ENCODE measurements around the gene UGT2A1.
"Not testable (repeated sequence)": the region's sequence is repeated elsewhere in the genome, so short reads cannot be mapped to it uniquely, and the experiment has no call there.

The UGT2A1 gene

GRCh38 chr4:69653147-69653546 lies at the start of gene UGT2A1:
UGT2A1 (minus strand) TSS chr4:69653247; CDS start chr4:69647644, 5,603 bp downstream.
- Mint-ChIP-seq H3K9me3 (peaks cover 2% of the 10 kb centered on the region), H3K27ac (no peak within 1 kb of the TSS), H3K27me3 (no peaks in the 10 kb centered on the region), H3K36me3 (no peaks in the 10 kb centered on the region), H3K4me3 (no peak within 1 kb of the TSS), H3K4me1 (no peaks in the 10 kb centered on the region)
- no peak for ATAC-seq

- no peaks in the 10 kb centered on the region for H3K27me3 Mint-ChIP-seq
- no peaks in the 10 kb centered on the region for H3K4me1 Mint-ChIP-seq
- H3K27ac Mint-ChIP-seq = no peak overlapping the region
- H3K9me3 Mint-ChIP-seq = no peaks in the 10 kb centered on the region
- ATAC-seq = no peak
- H3K4me3 Mint-ChIP-seq = no peak overlapping the region
- no peaks in the 10 kb centered on the region for H3K36me3 Mint-ChIP-seq
Observed at GRCh38 chr4:69702201-69702600, 49.2 kb upstream of the UGT2A1 start.

- no peaks in the 10 kb centered on the region for H3K4me1 Mint-ChIP-seq
- no peaks in the 10 kb centered on the region for H3K27me3 Mint-ChIP-seq
- H3K36me3 Mint-ChIP-seq = no peaks in the 10 kb centered on the region
- no peak for ATAC-seq
- H3K27ac Mint-ChIP-seq = no peak overlapping the region
- no peak overlapping the region for H3K4me3 Mint-ChIP-seq
- no peaks in the 10 kb centered on the region for H3K9me3 Mint-ChIP-seq
Observed at GRCh38 chr4:69701696-69702095, 48.6 kb upstream of the UGT2A1 start.

DNA sequence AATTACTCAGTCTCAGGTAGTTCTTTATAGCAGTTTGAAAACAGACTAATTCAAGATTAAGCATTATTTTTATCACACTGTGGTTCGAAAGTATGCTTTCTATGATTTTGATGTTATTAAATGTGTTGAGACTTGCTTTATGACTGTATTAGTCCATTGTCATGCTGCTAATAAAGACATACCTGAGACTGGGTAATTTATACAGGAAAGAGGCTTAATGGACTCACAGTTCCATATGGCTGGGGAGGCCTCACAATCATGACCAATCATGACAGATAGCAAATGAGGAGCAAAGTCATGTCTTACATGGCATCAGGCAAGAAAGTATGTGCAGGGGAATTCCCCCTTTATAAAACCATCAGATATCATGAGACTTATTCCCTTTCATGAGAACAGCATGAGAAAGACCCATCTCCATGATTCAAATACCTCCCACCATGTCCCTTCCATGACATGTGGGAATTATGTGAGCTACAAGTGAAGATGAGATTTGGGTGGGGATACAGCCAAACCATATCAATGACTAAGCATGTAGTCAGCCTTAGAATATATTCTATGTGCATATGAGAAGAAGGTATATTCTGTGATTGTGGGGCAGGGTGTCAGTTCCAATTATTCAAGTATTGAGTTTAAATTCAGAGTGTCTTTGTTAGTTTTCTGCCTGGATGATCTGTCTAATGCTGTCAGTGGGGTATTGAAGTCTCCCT lies 44.6 kb upstream of the UGT2A1 start:
- Mint-ChIP-seq H3K36me3 (no peaks in the 10 kb centered on the region), H3K4me3 (no peak overlapping the region), H3K27ac (no peak overlapping the region), H3K9me3 (peaks cover 2% of the 10 kb centered on the region), H3K27me3 (no peaks in the 10 kb centered on the region), H3K4me1 (no peaks in the 10 kb centered on the region)
- ATAC-seq = no peak

- Mint-ChIP-seq H3K36me3 (no peaks in the 10 kb centered on the region), H3K27me3 (no peaks in the 10 kb centered on the region), H3K4me1 (no peaks in the 10 kb centered on the region), H3K4me3 (no peak overlapping the region), H3K9me3 (peaks cover under 1% of the 10 kb centered on the region), H3K27ac (no peak overlapping the region)
- no peak for ATAC-seq
Observed at GRCh38 chr4:69689599-69689998, 36.6 kb upstream of the UGT2A1 start.

GRCh38 chr4:69684804-69685203 lies 31.8 kb upstream of the UGT2A1 start:
- no peak for ATAC-seq
- Mint-ChIP-seq H3K27me3 (no peaks in the 10 kb centered on the region), H3K4me3 (no peak overlapping the region), H3K9me3 (no peaks in the 10 kb centered on the region), H3K4me1 (no peaks in the 10 kb centered on the region), H3K27ac (no peak overlapping the region), H3K36me3 (no peaks in the 10 kb centered on the region)

DNA sequence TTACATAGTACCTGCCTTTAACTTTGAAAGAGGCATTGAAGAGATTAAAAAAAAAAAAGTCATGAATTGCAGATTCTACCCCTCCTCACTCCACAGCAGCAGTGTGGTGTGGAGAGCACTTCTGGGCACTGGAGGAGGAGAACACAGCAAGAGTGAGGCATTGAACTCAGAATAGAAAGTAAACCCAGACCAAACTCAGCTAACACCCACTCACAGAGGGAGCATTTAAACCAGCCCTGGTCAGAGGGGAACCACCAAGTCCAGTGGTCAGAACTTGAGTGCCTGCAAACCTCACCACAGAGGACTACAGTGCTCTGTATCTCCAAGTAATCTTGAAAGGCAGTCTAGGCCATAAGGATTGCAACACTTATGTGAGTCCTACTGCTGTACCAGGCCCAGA lies 15.6 kb upstream of the UGT2A1 start:
- peaks cover 3% of the 10 kb centered on the region for H3K9me3 Mint-ChIP-seq
- no peaks in the 10 kb centered on the region for H3K4me1 Mint-ChIP-seq
- ATAC-seq = peak; percentile 34
- no peaks in the 10 kb centered on the region for H3K36me3 Mint-ChIP-seq
- no peaks in the 10 kb centered on the region for H3K27me3 Mint-ChIP-seq
- H3K27ac Mint-ChIP-seq = no peak overlapping the region
- H3K4me3 Mint-ChIP-seq = no peak overlapping the region

DNA sequence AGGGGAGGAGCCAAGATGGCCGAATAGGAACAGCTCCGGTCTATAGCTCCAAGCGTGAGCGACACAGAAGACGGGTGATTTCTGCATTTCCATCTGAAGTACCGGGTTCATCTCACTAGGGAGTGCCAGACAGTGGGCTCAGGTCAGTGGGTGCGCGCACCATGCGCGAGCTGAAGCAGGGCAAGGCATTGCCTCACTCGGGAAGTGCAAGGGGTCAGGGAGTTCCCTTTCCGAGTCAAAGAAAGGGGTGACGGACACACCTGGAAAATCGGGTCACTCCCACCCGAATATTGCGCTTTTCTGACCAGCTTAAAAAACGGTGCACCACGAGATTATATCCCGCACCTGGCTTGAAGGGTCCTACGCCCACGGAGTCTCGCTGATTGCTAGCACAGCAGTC lies 11.0 kb upstream of the UGT2A1 start:
- H3K27ac Mint-ChIP-seq, H3K4me1 Mint-ChIP-seq, ATAC-seq, H3K4me3 Mint-ChIP-seq, H3K36me3 Mint-ChIP-seq, H3K9me3 Mint-ChIP-seq, H3K27me3 Mint-ChIP-seq: not testable (repeated sequence)

GRCh38 chr4:69661130-69661803 lies 8.2 kb upstream of the UGT2A1 start:
- H3K27me3 Mint-ChIP-seq, H3K36me3 Mint-ChIP-seq, H3K4me1 Mint-ChIP-seq, H3K4me3 Mint-ChIP-seq, H3K9me3 Mint-ChIP-seq, ATAC-seq, H3K27ac Mint-ChIP-seq: not testable (repeated sequence)

GRCh38 chr4:69658133-69658532 lies 5.1 kb upstream of the UGT2A1 start:
- Mint-ChIP-seq H3K9me3 (peaks cover 5% of the 10 kb centered on the region), H3K4me3 (no peak overlapping the region), H3K27ac (no peak overlapping the region), H3K36me3 (no peaks in the 10 kb centered on the region), H3K4me1 (no peaks in the 10 kb centered on the region), H3K27me3 (no peaks in the 10 kb centered on the region)
- no peak for ATAC-seq

GRCh38 chr4:69656653-69657158 lies 3.7 kb upstream of the UGT2A1 start:
- Mint-ChIP-seq H3K27ac (no peak overlapping the region), H3K9me3 (peaks cover 2% of the 10 kb centered on the region), H3K36me3 (no peaks in the 10 kb centered on the region), H3K4me3 (no peak overlapping the region), H3K27me3 (no peaks in the 10 kb centered on the region), H3K4me1 (no peaks in the 10 kb centered on the region)
- no peak for ATAC-seq

DNA sequence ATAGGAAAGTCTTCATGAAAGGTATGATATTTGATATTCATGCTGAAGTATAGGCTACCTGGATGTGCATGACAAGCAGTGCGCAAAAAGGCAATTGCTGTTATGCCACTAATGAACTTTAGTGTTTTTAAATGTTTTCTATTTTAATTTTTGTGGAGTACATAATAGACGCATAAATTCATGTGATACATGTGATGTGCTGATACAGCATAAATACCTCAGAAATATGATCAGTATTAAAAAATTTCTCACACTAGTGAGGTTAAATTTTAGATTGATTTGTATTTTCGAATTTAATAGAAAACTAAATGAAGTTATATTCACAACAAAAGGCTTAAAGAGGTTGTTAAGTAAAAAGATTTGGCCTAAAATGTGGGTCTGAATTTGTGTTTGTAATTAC lies 2.2 kb downstream of the UGT2A1 start:
- Mint-ChIP-seq H3K36me3 (no peaks in the 10 kb centered on the region), H3K27me3 (no peaks in the 10 kb centered on the region), H3K4me3 (no peak overlapping the region), H3K9me3 (no peaks in the 10 kb centered on the region), H3K4me1 (no peaks in the 10 kb centered on the region), H3K27ac (no peak overlapping the region)
- no peak for ATAC-seq

GRCh38 chr4:69649629-69650028 lies 3.4 kb downstream of the UGT2A1 start:
- ATAC-seq = no peak
- Mint-ChIP-seq H3K36me3 (no peaks in the 10 kb centered on the region), H3K9me3 (no peaks in the 10 kb centered on the region), H3K4me3 (no peak overlapping the region), H3K27me3 (no peaks in the 10 kb centered on the region), H3K4me1 (no peaks in the 10 kb centered on the region), H3K27ac (no peak overlapping the region)

- H3K4me1 Mint-ChIP-seq = no peaks in the 10 kb centered on the region
- no peaks in the 10 kb centered on the region for H3K9me3 Mint-ChIP-seq
- no peak overlapping the region for H3K4me3 Mint-ChIP-seq
- H3K36me3 Mint-ChIP-seq = no peaks in the 10 kb centered on the region
- H3K27me3 Mint-ChIP-seq = no peaks in the 10 kb centered on the region
- no peak overlapping the region for H3K27ac Mint-ChIP-seq
- no peak for ATAC-seq
Observed at GRCh38 chr4:69649207-69649606, 3.8 kb downstream of the UGT2A1 start.

GRCh38 chr4:69642961-69643360 lies 10.1 kb downstream of the UGT2A1 start:
- Mint-ChIP-seq H3K4me3 (no peak overlapping the region), H3K9me3 (no peaks in the 10 kb centered on the region), H3K36me3 (no peaks in the 10 kb centered on the region), H3K27ac (no peak overlapping the region), H3K27me3 (no peaks in the 10 kb centered on the region), H3K4me1 (no peaks in the 10 kb centered on the region)
- no peak for ATAC-seq

DNA sequence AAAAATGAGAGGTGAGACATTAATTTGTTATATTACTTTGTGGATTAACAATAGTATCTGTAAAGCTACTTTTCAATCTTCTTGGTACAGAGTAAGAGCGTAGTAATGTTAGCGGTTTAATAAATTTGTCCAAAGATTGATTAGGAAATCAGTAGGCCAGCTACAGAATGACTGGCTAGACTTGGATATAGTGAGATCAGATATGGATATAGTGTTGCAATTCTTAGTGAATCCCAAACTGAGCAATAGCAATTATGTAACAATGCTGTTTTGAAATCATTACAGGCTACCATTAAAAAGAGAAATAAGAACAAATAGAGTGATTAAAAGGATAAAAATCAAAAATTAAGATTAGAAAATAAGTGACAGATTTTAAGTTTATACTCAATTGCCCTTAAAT lies 12.8 kb downstream of the UGT2A1 start:
- H3K9me3 Mint-ChIP-seq = peaks cover 3% of the 10 kb centered on the region
- no peaks in the 10 kb centered on the region for H3K36me3 Mint-ChIP-seq
- H3K27ac Mint-ChIP-seq = no peak overlapping the region
- ATAC-seq = no peak
- H3K4me1 Mint-ChIP-seq = no peaks in the 10 kb centered on the region
- no peak overlapping the region for H3K4me3 Mint-ChIP-seq
- no peaks in the 10 kb centered on the region for H3K27me3 Mint-ChIP-seq
